BJ (cell line): ENCODE data around the gene OR4C6. TPM values are rescaled to one million over a fixed set of nuclear protein-coding genes. Genes with fewer than 3 reads are reported as not detected.

Experiments
- CTCF ChIA-PET: fragments of 350-600 bp; formaldehyde crosslinking; extraction: SDS; loops from one replicate; lab custom pipeline; 2021; ENCODE audit warnings: antibody characterized with exemption, inconsistent platforms; lab: Yijun Ruan, JAX
- POLR2A ChIA-PET: fragments of 300-600 bp; sonication (Branson Sonifier 250); formaldehyde crosslinking; extraction: SDS; loops from one replicate; lab custom pipeline; 2021; ENCODE audit warnings: antibody characterized with exemption; lab: Charles Lee
- DNase-seq: peaks from one replicate; pipeline ENCODE4 v3.0.0-alpha.2; 2011; ENCODE audit warnings: low read depth
- H3K27me3 ChIP-seq: 2 replicates; pipeline ENCODE4 v1.6.0; 2011; ENCODE audit warnings: low read length; ENCODE audit not compliant: control insufficient read depth, insufficient read depth
- H3K36me3 ChIP-seq: 2 replicates; pipeline ENCODE4 v1.5.1; 2011; ENCODE audit warnings: low read length; ENCODE audit not compliant: control insufficient read depth, insufficient read depth
- H3K4me3 ChIP-seq: 2 replicates; pipeline ENCODE4 v1.5.1; 2011; ENCODE audit warnings: low read depth, mild to moderate bottlenecking, control low read depth, low read length
- polyA minus RNA-seq: library from RNA; depleted of rRNA, polyadenylated mRNA; stranded (reverse); fragments of >200 nt; gene quantifications from 2 replicates; pipeline ENCODE4 v1.2.3, GENCODE V29; 2011; rRNA and poly(A)+ RNA removed
- polyA plus RNA-seq: library from polyadenylated mRNA; depleted of rRNA; stranded (reverse); fragments of >200 nt; gene quantifications from 2 replicates; pipeline ENCODE4 v1.2.3, GENCODE V29; 2011; rRNA removed
- TF ChIP-seq, protein P1 (sequence below): IDR thresholded peaks from 2 replicates; pipeline ENCODE4 v1.5.1; 2011; ENCODE audit warnings: low read depth, mild to moderate bottlenecking, control low read depth, inconsistent platforms, low read length, moderate library complexity; ENCODE audit not compliant: insufficient read depth

The OR4C6 gene
- not detected in 2 replicates for polyA plus RNA-seq
- polyA minus RNA-seq, result not detected in 2 replicates

DNA sequence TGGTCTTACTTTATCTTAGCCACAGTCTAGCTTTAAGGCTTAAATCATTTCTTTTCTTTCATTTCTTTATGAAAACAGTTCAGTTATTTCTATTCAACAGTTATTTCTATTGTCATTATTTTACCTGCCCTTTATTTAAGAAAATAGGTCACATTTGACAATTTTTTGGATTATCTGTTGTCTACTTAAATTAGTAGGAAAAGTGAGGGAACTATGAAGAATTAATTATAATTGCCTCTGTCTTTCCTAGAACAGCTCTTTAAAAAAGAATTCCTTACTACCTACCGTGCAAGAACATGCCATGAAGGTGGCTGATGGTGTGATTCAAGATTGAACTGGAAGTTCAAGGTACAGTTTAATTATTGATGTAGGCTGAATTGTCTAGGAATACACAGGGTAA, at the start of gene OR4C6:
TSS of gene OR4C6 (plus strand) at position 301 of the 400 bp plus-strand sequence. CDS start 2,966 bp downstream, outside the sequence.
- ChIA-PET CTCF (no interaction called here), POLR2A (no interaction called here)
- H3K27me3 ChIP-seq, result no peaks in the 10 kb centered on the region
- DNase-seq, result no peak
- TF ChIP-seq, protein P1, sequence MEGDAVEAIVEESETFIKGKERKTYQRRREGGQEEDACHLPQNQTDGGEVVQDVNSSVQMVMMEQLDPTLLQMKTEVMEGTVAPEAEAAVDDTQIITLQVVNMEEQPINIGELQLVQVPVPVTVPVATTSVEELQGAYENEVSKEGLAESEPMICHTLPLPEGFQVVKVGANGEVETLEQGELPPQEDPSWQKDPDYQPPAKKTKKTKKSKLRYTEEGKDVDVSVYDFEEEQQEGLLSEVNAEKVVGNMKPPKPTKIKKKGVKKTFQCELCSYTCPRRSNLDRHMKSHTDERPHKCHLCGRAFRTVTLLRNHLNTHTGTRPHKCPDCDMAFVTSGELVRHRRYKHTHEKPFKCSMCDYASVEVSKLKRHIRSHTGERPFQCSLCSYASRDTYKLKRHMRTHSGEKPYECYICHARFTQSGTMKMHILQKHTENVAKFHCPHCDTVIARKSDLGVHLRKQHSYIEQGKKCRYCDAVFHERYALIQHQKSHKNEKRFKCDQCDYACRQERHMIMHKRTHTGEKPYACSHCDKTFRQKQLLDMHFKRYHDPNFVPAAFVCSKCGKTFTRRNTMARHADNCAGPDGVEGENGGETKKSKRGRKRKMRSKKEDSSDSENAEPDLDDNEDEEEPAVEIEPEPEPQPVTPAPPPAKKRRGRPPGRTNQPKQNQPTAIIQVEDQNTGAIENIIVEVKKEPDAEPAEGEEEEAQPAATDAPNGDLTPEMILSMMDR, result no peak
- no peak within 1 kb of the TSS for H3K4me3 ChIP-seq
- H3K36me3 ChIP-seq, result no peaks in the 10 kb centered on the region

DNA sequence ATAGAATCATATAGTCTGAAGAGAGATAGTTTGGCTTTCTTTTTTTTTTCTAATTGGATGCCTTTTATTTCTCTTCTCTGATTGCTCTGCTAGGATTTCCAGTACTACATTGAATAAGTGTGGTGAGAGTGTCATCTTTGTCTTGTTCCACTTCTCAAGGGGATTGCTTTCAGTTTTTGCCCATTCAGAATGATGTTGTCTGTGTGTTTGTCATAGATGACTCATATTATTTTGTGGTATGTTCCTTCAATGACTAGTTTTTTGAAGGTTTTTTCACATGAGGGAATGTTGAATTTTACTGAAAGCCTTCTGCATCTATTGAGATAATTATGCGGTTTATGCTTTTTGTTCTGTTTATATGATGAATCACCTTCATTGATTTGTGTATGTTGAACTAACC, 37.5 kb upstream of the OR4C6 start:
- ChIA-PET POLR2A (no interaction called here), CTCF (no interaction called here)
- Histone ChIP-seq H3K27me3 (no peaks in the 10 kb centered on the region), H3K36me3 (no peaks in the 10 kb centered on the region), H3K4me3 (no peak overlapping the region)
- no peak for DNase-seq
- TF ChIP-seq, protein P1, result no peak

DNA sequence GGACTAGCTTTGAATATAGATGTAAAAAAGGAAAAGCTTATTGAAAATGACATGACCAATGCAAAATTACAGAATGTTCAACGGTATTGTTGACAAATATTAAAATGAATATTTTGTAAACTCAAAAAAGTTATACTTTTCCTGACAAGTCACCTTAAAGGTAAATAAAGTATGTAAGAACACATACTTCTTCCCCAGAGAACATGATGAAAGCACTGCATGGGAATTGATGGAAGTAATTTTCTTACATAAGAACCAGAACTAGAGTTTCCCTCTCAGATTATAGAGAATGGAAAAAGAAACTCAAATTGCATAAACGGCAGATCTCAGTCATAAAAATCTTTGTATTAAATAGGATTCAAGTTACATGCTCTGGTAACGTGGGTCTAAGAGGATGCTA, 27.2 kb upstream of the OR4C6 start, which contains the start of gene OR4P4:
TSS of gene OR4P4 (plus strand) at position 301 of the 400 bp plus-strand sequence.
- H3K4me3 ChIP-seq, result no peak within 1 kb of the TSS
- ChIA-PET CTCF (no interaction called here), POLR2A (no interaction called here)
- DNase-seq, result no peak
- no peaks in the 10 kb centered on the region for H3K27me3 ChIP-seq
- H3K36me3 ChIP-seq, result no peaks in the 10 kb centered on the region
- TF ChIP-seq, protein P1, result no peak

DNA sequence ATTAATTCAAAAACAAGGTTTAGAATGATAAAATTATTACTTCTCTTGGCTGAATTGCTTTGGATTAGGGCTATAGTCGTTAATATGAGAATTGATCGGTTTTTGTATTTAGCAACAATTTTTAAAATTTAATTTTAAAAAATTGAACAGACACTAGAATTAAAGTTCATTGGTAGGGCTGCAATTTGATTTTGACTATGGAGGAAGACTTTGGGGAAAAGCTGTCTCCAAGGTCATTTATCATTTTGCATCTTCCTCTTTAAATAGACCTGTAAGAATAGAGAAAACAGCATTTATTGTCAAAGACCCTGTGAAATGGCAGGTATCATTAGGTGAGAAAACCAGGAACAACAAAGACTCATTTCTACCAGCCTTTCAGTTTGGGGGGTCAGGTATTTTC, 14.0 kb upstream of the OR4C6 start, which contains the start of gene OR4S2:
TSS of gene OR4S2 (plus strand) at position 301 of the 400 bp plus-strand sequence. CDS start 2,577 bp downstream, outside the sequence.
- ChIA-PET POLR2A (no interaction called here), CTCF (no interaction called here)
- no peaks in the 10 kb centered on the region for H3K36me3 ChIP-seq
- H3K27me3 ChIP-seq, result no peaks in the 10 kb centered on the region
- TF ChIP-seq, protein P1, result no peak
- no peak within 1 kb of the TSS for H3K4me3 ChIP-seq
- no peak for DNase-seq

DNA sequence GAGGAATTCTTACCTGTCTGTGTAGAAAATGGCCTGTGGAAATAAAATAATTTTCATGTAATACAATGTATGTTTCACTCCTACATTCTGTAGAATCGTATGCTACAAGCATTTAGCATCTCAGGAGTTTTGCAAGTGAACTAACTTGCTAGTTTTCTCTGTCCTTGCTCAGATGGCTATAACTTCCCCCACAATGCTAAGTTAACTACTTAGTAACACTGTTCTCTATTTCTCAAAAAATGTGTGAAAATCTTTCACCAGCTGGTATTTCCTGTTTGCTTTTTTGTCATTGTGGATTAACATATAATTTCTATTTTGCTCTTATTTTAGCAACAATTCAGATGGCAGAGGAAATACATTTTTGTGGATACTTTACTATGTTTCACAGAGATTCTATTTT, 9.4 kb upstream of the OR4C6 start:
- H3K4me3 ChIP-seq, result no peak overlapping the region
- no peaks in the 10 kb centered on the region for H3K27me3 ChIP-seq
- ChIA-PET POLR2A (no interaction called here), CTCF (no interaction called here)
- TF ChIP-seq, protein P1, result no peak
- DNase-seq, result no peak
- H3K36me3 ChIP-seq, result no peaks in the 10 kb centered on the region
